ENCODE results near the gene UBL7.
"Not testable (repeated sequence)": the region's sequence is repeated elsewhere in the genome, so short reads cannot be mapped to it uniquely, and the experiment has no call there.

UBL7 gene

GRCh38 chr15:74463634-74464033 is 2.7 kb upstream of the UBL7 start:
- DNase-seq (ENCODE audit: low read depth, low spot score): no peak

GRCh38 chr15:74461847-74462511 is 1.0 kb upstream of the UBL7 start:
- DNase-seq (ENCODE audit: low read depth, low spot score): no peak

- DNase-seq (ENCODE audit: low read depth, low spot score): no peak
These were observed 662 bp downstream of the UBL7 start for GRCh38 chr15:74460298-74460697.

- DNase-seq (ENCODE audit: low read depth, low spot score): not testable (repeated sequence)
These were observed 1.2 kb downstream of the UBL7 start for GRCh38 chr15:74459798-74460197.

- no peak for DNase-seq (ENCODE audit: low read depth, low spot score)
These were observed 2.5 kb downstream of the UBL7 start for GRCh38 chr15:74458473-74458872.

GRCh38 chr15:74457036-74457435 is 3.9 kb downstream of the UBL7 start:
- DNase-seq (ENCODE audit: low read depth, low spot score): not testable (repeated sequence)

DNA sequence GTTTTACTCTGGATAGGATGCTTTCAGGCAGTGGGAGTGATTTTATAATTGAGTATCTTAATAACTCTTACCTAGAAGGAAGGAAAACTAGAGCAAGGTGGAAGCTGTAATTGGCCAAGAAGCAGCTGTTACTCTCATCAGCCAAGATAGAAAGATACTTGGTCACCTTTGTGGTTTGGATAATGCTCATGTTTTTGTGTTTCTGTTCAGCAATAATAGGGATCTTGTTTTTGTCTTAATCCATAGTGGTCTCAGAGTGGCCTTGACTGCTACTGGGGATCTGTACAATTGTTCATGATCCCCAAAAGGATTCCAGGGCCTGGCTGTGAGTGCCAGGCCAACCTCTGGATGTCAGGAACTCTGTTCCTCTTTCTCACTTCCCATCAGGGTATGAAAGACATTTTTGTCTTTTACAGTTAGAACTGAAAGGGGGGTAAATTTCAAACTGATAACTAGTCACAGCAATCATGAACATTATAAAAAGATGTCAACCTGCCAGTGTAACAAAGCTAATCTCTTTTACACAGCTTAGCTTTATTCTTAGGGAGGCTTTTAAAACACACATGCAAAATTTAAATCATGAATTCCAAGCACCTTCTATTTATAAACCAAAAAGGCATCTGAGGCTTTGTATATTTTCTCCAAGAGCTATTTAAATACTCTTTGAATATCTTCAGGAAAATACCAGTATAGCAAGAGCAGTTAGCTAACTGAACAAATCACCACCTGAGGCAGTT is 6.0 kb downstream of the UBL7 start:
- DNase-seq (ENCODE audit: low read depth, low spot score): no peak

DNA sequence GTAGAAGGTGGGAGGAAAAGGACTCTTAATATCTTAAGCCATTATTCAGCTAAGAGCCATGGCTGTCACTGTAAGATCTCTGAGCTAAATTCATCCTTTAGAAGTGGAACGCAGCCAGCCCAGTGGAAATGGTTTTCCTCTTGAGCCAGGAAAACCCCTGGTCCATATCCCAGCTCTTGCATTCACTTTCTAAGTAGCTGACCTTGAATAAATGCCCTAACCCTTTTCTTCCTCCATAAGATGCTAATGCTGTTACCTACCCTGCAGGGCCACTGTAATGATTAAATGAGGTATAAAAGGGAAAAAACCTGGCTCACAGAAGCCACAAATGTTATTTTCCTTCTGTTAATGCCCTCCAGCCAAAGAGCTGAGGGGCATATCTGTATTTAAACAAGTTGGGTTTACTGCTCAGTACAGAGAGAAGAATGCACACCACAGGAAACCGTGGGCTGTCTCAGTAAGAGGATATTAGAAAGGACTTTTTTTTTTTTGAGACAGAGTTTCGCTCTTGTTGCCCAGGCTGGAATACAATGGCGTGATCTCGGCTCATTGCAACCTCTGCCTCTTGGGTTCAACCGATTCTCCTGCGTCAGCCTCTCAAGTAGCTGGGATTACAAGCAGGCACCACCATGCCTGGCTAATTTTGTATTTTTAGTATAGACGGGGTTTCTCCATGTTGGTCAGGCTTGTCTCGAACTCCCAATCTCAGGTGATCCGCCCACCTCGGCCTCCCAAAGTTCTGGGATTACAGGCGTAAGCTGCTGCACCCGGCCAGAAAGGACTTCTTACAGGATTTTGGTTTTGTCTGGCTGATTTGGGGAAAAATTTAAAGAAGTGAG is 6.8 kb downstream of the UBL7 start:
- DNase-seq (ENCODE audit: low read depth, low spot score): no peak

DNA sequence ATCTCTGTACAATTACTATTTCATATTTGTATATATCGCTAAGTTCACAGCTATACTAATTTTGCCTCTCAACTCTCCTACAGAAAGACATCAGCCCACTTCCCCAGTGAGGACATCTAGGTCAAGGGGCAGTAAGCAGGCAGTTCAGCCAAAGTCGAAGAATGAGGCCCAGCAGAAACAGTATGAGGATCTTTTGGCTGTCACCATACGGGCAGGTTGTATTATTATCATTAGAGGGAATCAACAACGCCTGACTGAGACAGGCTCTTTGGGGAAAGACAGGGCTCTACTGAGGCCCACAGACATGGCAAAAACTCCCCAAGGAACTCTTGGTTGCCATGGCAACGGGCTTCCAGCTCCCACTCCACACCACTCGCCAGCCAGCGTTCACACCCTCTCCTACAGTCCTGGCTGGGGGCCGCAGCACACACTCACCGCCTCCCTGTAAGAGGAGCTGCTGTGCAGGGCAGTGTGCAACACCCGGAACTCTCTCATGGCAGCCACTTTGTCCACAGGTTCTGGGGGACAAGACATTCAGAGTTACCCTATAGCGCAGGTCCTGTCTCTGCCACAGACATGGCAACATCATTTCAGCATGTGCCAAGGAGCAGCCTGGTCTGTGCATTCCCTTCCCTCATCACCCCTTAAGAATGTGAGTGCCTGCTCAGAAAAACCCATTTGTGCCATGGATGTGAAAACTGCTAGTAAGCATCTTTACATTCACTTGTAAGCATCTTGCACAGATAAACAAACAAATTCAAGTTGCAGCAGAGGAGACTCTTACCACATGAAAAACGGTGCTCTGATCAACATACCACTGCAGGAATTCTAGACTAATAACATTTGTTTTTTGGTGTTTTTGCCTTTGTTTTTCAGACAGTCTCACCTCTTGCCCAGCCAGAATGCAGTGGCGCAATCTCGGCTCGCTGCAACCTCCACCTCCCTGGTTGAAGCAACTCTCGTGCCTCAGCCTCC is 8.8 kb downstream of the UBL7 start:
- DNase-seq (ENCODE audit: low read depth, low spot score): no peak

- no peak for DNase-seq (ENCODE audit: low read depth, low spot score)
These were observed 9.6 kb downstream of the UBL7 start for GRCh38 chr15:74451322-74451721.

DNA sequence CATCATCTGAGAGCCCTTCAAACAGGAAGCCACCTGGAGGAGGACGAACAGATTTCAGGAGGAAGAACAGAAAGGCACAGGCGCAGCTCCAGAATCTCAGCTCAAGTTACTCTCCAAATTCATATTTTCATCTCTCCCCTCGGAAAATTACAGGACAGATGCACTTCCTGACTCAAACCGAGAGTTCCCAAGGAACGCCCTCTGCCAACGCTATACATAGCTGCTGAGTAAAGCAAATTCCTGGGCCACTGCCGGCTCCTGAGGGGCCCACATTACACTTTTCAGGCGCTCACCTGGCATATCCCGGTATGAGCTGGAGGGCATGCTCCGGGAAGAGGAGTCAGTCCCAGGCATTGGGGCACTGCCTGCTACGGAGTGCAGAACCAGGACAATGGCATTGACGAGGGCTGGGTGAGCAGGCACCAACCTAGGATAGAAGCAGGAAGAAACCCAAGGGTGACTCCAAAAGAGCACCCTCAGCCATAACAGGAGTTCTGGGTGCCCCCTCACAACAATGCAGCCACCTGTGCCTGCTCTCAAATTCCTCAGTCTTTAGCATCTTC is 11.2 kb downstream of the UBL7 start:
- no peak for DNase-seq (ENCODE audit: low read depth, low spot score)

GRCh38 chr15:74449095-74449494 is 11.9 kb downstream of the UBL7 start:
- DNase-seq (ENCODE audit: low read depth, low spot score): no peak

GRCh38 chr15:74445816-74446763 is 14.9 kb downstream of the UBL7 start:
- DNase-seq (ENCODE audit: low read depth, low spot score): no peak

DNA sequence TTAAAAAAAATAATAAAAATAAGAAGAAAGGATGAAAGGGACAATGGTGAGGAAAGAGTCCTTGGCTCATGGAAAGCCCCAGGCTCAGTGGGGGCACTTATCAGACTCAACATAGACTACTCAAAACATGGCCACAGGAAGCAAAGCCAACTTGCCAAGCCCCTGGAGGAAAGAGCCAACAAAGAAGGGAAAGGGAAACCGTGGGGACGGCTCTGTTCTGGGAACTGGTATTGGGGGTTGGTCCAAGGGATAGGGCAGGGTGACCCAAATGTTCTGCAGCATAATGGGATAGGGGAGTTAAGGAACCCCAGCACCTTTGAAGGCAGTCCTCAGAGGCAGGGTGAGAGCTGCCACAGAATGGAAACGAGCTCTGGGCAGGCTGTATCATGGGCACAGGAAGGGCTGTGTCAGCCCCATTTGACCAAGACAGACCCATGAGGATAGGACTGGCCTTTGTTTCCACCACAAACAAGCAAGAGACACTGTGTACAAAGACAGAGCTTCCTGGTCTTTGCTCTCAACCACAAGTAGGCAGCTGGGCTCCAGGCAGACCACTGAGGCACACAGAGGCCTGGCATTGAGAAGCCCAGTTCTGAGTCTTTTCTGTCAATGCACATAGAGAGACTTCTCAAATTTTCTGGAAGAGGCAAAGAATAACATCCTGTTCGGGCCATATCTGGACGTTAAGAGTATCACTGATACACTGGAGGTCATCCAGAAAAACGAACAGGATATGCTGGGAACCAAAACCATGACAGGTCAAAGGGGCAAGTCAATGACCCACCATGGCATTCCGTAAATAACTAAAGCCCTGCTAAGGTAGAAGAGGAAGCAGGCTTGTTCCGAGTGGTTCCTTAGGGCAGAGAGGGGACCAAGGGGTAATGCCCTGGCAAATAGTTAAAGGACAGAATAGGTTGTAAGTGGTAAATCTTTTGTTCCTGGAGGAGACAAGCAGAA is 16.6 kb downstream of the UBL7 start:
- no peak for DNase-seq (ENCODE audit: low read depth, low spot score)

DNA sequence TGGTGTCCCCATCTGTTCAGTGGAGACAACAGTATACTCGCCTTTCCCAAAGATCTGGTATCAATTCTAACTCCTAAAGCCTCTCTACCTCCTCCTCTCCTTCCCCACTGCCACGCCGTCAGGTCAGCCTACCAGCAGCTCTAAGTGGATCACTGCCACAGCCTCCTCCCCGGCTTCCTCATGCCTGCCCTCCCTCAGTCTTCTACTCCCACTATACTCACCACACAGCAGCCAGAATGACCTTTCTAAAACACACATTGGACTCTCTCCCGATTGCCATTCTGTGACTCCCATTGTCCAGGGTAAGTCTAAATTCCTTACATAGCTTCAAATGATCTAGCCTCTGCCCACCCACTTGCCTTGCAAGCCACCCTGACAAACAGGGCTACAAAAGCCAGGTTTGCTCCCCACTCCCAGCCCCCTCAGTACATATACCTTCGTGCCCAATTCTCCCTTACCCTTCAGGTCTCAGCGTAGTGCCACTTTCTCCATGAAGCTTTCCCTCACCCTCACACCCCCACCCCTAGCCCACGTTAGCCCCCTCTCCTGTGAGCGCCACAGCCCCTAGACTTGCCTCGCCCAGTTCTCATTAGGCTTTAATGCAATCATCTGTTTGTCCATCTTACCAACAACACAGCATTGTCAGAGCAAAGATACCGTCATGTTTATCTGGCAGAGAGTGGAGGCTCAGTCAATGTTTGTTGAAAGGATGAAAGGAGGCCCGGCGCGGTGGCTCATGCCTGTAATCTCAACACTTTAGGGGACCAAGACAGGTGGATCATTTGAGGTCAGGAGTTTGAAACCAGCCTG is 17.7 kb downstream of the UBL7 start:
- no peak for DNase-seq (ENCODE audit: low read depth, low spot score)

- no peak for DNase-seq (ENCODE audit: low read depth, low spot score)
These were observed 18.4 kb downstream of the UBL7 start for GRCh38 chr15:74442604-74443003.

- DNase-seq (ENCODE audit: low read depth, low spot score): no peak
These were observed 18.9 kb downstream of the UBL7 start for GRCh38 chr15:74442063-74442462.
